Vagina (tissue), 2 donors: ENCODE data around the gene RAB34.

Experiments used
- CTCF ChIP-seq, 3 experiments: fragments of 450-650 bp in 2 of 3; fragments of 200-600 bp in 1 of 3; sonication (generic) in 1 of 3; IDR thresholded peaks; one replicate each; pipeline ENCODE4 v1.5.1; 2017 to 2019; ENCODE audit warnings: antibody characterized with exemption in 3 of 3, mild to moderate bottlenecking in 2 of 3, moderate library complexity in 2 of 3
- POLR2A ChIP-seq, 2 donors: fragments of 450-650 bp; IDR thresholded peaks; one replicate each; pipeline ENCODE4 v1.6.1; 2017; ENCODE audit warnings: antibody characterized with exemption in 2 of 2, mild to moderate bottlenecking in 2 of 2, moderate library complexity in 2 of 2
- POLR2AphosphoS5 ChIP-seq, 2 donors: sonication (generic); formaldehyde crosslinking; IDR thresholded peaks; one replicate each; pipeline ENCODE4 v1.9.0; 2017; ENCODE audit warnings: antibody characterized with exemption in 2 of 2, mild to moderate bottlenecking in 2 of 2, low read depth in 1 of 2; ENCODE audit not compliant: insufficient read depth in 1 of 2

GRCh38 chr17:28705728-28706334, 11.8 kb downstream of the RAB34 start:
- no peak for TF ChIP-seq POLR2A (IDR thresholded peaks at IDR 0.05)
- no peak for TF ChIP-seq CTCF (IDR thresholded peaks at IDR 0.05)
- no peak for TF ChIP-seq POLR2AphosphoS5 (IDR thresholded peaks at IDR 0.05; ENCODE audit: insufficient read depth in 1 of 2, low read depth in 1 of 2)
